NCI-H1417 treated with DMSO at 0.1 percent for 48 hours (cell line): ENCODE measurements around the gene AK6.
"Not testable (repeated sequence)": the region's sequence is repeated elsewhere in the genome, so short reads cannot be mapped to it uniquely, and the experiment has no call there.

Experiments used
- DNase-seq: peaks from one replicate; lab custom pipeline; 2025; lab: John Stamatoyannopoulos, UW

The AK6 gene

DNA sequence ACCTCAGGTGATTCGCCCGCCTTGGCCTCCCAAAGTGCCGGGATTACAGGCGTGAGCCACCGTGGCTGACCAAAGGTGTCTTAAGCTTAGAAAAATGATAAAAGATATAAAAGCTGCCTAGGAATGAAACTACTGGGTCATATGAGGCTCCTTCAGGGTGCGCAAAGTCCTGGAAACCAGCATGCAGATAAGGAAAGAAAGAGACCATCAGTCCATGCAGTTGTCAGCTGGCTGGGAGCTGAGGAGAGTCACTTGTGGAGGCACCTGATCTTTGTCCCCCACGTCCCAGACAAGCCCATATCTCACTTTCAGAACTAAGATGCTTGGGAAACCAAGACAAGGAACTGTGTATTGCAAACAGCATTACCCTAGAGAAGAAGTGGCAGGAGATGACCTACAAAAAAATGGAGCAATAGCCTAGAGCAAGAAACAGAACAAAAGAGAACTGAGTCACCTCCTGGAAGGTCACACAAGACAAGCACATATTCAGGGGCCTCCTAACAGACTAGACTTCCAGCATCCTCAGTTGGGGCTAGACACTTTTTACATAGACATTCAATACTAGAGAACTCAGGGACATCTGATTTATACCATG is 33.9 kb downstream of the AK6 start:
- no peak for DNase-seq

DNA sequence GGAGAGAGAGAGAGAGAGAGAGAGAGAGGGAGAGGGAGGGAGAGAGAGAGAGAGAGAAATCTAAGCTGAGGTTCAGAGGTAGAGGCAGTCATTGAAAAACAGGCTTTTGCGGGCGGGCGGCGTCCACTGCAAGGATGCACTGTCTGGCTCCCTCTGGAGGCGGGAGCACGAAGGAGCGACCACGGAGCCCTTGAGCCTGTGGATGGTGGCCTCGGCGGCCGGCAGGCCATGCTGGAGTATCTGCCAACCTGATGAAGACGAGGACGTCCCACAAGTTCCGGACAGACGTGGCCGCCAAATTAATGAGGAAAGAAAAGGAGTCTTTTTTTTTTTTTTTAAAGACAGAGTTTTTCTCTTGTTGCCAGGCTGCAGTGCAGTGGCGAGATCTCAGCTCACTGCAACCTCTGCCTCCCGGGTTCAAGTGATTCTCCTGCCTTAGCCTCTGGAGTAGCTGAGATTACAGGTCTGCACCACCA is 34.5 kb downstream of the AK6 start:
- DNase-seq = no peak

GRCh38 chr5:69333668-69334315 is 35.5 kb downstream of the AK6 start:
- DNase-seq = not testable (repeated sequence)

GRCh38 chr5:69331528-69332445 is 37.5 kb downstream of the AK6 start:
- DNase-seq = no peak

GRCh38 chr5:69329905-69330489 is 39.3 kb downstream of the AK6 start:
- DNase-seq = no peak

GRCh38 chr5:69326365-69326764 is 43.0 kb downstream of the AK6 start:
- DNase-seq = no peak

- DNase-seq = no peak
Observed at GRCh38 chr5:69317391-69317790, 51.9 kb downstream of the AK6 start.

DNA sequence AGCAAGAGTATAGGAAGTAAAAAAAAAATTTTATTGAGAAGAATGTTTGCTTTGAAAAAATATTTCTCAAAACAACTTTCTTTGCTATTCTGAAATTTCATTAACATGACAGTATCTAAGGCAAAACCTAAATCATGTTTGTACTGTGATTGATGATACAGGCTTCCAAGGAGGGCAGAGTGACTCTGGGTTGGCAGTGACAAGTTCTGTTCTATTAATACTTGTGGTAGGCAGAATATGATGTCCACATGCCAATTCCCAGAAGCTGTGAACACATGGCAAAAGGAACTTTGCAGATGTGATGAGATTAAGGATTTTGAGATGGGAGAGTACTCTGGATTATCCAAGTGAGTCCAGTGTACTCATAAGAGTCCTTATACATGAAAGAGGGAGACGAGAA is 53.3 kb downstream of the AK6 start:
- DNase-seq = no peak

- DNase-seq = no peak
Observed at GRCh38 chr5:69313428-69313827, 55.9 kb downstream of the AK6 start.

- DNase-seq = no peak
Observed at GRCh38 chr5:69312459-69313160, 56.7 kb downstream of the AK6 start.

- no peak for DNase-seq
Observed at GRCh38 chr5:69309380-69309779, 59.9 kb downstream of the AK6 start.

DNA sequence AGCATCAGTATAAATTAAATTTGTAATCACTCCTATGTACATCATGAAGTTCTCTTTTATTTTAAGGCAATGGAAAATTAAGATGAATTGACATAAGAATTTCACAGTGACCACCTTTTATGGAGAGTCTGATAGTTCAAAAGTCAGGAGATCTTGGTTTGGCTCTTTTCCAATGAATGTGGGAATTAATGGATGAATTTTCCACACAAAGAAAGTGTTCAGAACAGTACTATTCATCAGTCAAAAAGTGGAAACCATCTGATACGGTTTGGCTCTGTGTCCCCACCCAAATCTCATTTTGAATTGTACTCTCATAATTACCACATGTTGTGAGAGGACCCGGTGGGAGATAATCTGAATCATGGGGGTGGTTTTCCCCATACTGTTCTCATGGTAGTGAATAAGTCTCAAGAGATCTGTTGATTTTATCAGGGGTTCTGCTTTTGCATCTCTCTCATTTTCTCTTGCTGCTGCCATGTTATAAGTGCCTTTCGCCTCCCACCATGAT is 61.2 kb downstream of the AK6 start:
- no peak for DNase-seq

- no peak for DNase-seq
Observed at GRCh38 chr5:69305512-69305911, 63.8 kb downstream of the AK6 start.
